GM10266 (cell line): ENCODE results near the gene TMEM100.

Experiments
- DNase-seq: peaks from one replicate; pipeline ENCODE4 v3.0.0; 2012; ENCODE audit errors: extremely low spot score
- TF ChIP-seq, protein P1 (sequence below): IDR thresholded peaks from 2 replicates; pipeline ENCODE4 v1.5.1; 2012; ENCODE audit warnings: mild to moderate bottlenecking, low read depth; ENCODE audit not compliant: control insufficient read depth, insufficient read depth; ENCODE audit errors: missing control alignments

The TMEM100 gene

DNA sequence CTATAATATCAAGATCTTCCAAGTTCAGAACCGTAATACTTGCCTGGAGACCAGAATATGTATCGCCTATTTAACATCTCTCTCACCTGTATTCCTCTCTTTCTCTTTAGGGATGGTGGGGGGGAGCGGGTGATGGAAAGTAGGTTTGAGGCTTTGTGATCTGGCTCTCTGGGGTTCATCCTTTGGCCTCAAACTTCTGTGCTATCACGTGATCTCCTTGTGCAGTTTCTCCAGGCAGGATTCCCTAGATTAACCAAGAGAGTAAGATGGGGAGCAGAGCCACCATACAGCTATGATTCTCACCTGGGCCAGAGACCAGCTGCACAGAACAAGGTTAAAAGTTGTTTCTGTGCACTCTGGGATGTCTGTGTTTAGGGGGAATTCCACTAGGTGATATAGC lies 5.2 kb downstream of the TMEM100 start:
- no peak for DNase-seq
- TF ChIP-seq, protein P1, sequence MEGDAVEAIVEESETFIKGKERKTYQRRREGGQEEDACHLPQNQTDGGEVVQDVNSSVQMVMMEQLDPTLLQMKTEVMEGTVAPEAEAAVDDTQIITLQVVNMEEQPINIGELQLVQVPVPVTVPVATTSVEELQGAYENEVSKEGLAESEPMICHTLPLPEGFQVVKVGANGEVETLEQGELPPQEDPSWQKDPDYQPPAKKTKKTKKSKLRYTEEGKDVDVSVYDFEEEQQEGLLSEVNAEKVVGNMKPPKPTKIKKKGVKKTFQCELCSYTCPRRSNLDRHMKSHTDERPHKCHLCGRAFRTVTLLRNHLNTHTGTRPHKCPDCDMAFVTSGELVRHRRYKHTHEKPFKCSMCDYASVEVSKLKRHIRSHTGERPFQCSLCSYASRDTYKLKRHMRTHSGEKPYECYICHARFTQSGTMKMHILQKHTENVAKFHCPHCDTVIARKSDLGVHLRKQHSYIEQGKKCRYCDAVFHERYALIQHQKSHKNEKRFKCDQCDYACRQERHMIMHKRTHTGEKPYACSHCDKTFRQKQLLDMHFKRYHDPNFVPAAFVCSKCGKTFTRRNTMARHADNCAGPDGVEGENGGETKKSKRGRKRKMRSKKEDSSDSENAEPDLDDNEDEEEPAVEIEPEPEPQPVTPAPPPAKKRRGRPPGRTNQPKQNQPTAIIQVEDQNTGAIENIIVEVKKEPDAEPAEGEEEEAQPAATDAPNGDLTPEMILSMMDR, result no peak

DNA sequence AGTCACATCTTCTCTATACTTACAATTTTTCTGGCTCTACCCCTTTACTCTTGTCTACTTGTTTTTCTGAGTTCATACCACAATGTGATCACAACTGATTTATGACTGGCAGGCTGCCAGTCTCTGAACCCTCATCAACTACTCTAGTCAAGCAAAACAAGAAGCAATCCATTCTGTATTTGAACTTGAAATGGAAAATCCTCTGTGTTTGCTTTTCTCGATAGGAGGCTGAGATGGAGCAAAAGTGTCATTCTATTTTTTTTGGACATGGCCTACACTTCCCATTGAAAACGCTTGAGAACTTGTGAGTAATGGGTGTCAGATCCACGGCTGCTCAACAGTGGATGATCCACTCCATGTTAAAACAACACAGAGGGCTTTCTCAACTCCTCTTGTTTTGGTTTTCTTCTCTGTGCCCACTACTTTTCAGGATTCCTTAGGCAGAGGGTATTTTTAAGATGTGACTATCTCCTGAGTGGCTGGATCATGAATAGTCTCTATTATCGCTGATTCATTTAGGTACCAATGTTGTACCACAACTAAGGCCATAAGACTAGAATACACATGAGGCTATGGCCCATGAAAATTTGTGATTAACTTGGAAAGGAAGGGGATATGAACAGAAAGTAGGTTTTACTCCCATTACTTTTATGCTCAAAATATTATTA lies 11.7 kb downstream of the TMEM100 start:
- TF ChIP-seq, protein P1, result no peak
- DNase-seq, result no peak

DNA sequence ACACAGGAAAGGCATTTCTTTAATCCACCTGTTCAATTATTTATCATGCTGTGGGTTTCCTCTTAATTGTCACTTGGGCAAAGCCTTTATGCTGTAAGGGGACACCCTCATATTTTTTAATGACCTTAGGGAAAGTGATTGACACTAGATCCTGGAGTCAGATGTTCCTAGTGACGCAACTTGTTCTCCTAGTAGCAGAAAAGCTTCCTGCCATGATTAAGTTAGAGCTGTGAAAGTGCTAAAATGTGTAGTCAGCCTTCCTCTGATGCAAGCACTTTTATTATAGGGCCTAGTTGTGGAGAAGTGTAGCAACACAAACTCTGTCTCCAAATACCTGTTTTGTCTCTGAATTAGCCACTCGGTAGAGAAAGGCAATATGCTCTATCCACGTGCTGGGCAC lies 12.3 kb downstream of the TMEM100 start:
- TF ChIP-seq, protein P1, result no peak
- DNase-seq, result no peak

DNA sequence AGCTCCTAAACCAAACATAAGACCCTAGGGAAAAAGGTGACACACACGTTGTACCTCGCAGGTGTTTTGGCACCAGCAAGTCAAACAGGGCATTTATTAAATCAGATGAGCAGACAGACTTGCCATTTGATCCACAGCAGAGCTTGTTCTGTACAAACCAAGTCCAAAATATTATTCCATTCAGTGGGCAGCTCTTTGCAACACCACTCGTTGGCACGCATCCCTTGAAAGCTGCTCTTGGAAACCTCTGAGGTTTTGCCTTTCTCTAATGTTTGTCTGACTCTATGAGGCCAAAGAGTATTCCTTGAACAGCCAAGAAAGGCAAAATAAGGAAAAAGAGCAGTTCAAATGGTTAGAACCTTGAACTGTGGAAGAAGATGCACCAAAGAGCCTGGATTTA lies 12.7 kb downstream of the TMEM100 start:
- DNase-seq, result no peak
- TF ChIP-seq, protein P1, result no peak

DNA sequence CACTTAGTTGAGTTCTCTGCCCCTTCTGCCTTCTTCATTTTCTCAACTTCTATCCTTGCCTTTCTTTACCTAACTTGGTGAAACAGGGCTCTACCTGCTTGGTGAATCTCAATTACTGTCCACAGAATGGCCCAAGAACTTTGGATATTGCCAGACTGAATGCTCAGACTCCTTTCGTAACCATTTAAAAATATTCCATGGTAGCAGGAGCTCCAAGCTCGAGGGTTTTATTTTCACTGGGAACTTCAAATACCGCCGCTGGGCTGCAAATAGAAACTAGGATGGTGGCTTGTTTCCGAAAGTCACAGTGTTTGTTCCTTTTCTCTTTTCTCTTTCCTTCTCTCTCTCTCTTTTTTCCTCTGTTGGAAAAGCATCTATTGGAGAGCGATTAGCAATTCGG lies 13.2 kb downstream of the TMEM100 start:
- no peak for DNase-seq
- TF ChIP-seq, protein P1, result no peak

DNA sequence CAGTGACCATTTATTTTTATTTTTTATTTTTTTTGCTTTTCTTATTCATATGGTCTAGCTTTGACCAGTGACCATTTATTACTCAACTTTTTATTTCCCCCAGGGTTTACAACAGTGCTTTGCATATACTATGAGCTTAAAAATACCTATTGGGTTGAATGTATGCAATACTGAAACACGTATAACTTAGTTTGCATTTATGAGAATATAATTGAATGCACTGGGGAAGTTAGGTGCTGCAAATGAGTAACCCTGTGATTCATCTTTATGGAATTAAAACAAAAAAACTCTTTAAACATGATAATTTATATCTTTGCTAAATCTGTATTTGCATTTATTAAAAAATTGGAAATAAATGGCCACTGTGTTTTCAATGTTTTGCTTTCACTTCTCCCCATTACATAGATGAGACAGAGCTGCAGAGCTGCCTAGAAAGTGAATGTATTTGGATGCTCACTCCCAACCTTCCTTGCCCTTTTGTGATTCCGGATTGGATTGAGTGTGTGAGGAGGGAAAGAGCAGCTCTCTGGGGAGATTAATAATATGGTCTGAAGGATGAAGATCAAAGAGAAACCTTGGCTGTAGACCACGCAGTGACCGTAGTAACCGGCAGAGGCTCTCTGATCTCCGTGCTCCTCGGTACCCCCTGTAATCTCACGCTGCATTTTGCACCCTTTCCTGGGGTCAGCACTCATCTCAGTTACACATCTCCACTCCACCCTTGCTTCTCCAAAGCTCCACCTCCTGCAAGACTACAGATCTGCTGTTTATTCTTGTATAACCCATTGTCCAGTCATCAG lies 14.3 kb downstream of the TMEM100 start:
- no peak for DNase-seq
- TF ChIP-seq, protein P1, result no peak
